HG02798 (cell line): ENCODE measurements around the gene NFYB.
"Not testable (repeated sequence)": the region's sequence is repeated elsewhere in the genome, so short reads cannot be mapped to it uniquely, and the experiment has no call there.

ENCODE experiments used
- ATAC-seq: cut with Tn5 transposase; IDR thresholded peaks from one replicate; pipeline ENCODE4 v1.9.1; 2021; ENCODE audit warnings: mild to moderate bottlenecking; ENCODE audit not compliant: unreplicated experiment, poor library complexity

The NFYB gene

DNA sequence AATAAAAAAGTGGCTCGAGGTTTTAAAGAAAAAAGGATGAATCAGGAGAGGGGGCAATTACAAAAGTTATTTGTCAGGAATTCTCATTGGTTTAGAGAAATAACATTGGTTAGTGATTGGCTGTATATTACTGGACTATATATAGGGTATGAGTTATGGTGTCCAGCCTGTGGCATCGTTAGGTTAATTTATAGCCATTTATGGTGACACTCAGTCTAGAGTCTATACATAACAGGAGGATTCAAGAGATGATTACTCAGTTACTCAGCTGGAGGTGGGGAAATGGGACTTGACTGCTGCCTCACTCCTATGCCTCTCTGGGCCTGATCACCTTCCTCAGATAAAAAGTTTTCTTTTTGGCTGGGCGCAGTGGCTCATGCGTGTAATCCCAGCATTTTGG, 25.6 kb upstream of the NFYB start:
- ATAC-seq: no peak

DNA sequence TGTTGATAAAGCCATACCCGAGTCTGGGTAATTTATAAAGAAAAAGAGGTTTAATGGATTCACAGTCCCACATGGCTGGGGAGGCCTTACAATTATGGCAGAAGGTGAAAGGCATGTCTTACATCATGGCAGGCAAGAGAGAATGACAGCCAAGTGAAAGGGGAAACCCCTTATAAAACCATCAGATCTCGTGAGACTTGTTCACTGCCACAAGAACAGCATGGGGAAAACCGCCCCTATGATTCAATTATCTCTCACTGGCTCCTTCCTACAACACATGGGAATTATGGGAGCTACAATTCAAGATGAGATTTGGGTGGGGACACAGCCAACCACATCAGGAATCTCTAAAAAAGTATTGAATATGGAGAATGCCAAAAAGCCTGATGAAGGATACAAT, 25.0 kb upstream of the NFYB start:
- not testable (repeated sequence) for ATAC-seq

DNA sequence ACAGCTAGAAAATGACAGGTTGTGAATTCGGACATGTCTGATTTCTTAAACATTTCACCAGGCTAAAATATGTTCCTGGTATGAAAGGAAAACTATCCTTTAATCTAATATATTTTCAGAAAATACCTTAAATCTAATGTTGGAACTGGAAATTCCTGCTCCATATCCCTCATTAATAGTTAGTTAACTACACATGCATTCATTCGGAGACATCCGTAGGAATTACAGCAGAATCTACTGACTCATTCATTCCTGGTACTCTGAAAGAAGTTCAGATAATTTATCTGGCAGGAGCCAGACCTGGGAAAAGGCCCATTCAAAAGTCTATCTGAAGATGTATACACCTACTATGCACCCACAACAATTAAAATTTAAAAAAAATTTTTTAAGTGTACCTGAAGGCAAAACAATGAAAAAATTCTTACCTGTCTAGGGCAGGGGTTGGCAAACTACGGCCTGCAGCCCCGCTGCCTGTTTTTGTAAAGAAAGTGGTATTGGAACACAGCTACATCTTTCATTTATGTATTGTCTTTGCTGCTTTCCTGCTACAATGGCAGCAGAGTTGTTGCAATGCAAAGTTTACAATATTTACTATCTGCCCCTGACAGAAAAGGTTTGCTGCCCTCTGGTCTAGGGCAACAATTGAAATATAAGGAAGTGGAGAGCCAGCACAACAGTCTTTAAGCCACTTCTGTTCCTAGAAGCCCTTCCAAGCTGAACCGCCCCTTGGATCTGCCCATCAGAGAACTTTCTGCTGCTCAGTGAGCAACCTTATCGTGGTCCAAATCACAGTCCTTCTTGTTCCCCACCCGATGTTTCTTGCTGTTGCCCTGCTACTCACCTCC, 17.9 kb upstream of the NFYB start:
- no peak for ATAC-seq

DNA sequence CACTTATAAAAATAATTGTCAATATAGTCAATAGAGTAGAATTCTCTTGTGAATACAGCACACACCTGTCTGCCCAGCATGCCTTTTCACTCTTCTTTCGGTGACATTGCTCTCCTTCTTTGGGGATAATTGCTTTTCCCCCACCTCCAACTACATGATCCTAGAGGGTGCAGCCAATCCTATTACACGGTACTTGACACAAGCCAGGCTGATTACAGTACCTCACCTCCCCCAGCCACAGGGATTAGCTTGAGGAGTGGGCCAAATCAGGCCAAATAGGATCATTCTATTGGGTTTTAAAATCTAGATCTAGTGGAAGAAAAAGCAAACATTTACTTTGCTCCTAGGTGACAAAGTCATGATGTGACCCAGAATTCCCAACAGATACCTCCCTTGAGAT, 16.8 kb upstream of the NFYB start:
- no peak for ATAC-seq

DNA sequence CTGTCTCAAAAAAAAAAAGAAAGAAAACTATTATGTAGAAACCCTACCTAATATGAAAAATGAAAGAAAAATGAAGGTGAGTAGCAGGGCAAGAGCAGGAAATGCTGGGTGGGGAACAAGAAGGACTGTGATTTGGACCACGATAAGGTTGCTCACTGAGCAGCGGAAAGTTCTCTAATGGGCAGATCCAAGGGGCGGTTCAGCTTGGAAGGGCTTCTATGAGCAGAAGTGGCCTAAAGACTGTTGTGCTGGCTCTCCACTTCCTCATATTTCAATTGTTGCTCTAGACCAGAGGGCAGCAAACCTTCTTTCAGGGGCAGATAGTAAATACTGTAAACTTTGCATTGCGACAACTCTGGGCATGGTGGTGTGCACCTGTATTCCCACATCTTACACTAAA, 16.3 kb upstream of the NFYB start:
- no peak for ATAC-seq

DNA sequence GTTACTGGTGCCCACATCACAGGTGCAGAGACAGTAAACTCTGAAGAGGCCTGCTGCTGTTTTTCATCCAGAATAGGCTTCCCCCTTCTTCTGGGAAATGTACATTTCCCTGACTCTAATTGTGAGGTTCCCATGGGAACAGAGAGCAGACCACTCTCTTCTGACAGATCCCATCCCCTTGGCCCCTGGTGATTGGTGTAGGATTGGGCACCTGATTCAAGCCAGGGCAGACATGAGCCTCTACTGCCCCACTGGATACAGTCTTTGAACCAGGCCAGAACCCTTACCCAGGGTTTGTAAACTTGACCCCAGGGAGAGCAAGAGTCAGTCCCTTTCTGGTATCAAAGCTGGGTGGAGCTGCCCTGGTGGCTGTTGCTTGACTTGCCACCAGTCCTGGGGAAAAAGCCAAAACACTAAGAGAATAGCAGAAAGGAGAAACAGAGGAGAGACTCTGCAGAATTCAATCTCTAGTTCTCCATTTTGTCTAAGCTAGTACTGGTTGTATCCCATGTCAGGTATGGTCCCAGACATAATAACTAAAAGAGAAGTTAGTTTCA, 14.8 kb upstream of the NFYB start:
- no peak for ATAC-seq

DNA sequence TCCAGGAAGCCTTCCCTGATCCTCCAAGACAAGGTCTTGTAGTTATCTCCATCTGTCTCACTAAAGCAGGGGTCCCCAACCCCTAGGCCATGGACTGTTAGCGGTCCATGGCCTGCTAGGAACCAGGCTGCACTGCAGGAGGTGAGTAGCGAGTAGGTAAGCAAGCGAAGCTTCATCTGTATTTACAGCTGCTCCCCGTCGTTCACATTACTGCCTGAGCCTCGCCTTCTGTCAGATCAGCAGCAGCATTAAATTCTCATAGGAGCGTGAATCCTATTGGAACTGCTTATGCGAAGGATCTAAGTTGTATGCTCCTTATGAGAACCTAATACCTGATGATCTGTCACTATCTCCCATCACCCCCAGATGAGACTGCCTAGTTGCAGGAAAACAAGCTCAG, 12.4 kb upstream of the NFYB start:
- no peak for ATAC-seq

DNA sequence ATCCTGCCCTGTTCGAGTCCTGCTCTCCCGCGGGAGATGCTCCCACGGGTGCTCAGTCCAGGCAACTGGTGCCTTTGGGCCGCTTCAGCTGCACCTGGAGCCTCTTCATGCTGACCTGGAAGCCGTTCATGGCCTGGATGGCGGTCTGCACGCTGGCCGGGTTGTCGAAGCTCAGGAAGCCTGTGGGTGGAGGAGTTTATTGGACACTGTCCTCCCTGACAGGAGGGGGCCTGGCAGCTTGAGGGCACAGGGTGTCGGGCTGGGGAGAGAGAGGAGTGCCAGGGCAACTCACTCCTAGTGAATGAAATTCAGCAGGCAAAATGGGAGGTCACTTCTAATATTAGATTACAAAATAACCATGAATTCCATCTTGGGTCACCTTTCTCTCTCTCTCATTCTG, 9.3 kb upstream of the NFYB start:
- no peak for ATAC-seq

DNA sequence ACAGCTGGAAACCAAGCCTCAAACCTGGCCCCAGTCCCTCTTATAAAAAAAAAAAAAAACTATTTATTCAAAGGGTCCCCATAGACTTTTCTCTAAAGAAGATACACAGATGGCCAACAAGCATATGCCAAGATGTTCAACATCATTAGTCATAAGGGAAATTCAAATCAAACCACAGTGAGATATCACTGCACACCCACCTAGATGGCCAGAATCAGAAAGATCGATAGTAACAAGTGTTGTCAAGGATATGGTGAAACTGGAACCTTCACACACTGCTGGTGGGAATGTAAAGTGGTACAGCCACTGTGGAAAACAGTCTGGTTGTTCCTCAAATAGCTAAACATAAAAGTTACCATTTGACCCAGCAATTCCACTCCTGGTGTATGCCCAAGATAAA, 5.9 kb upstream of the NFYB start:
- no peak for ATAC-seq

DNA sequence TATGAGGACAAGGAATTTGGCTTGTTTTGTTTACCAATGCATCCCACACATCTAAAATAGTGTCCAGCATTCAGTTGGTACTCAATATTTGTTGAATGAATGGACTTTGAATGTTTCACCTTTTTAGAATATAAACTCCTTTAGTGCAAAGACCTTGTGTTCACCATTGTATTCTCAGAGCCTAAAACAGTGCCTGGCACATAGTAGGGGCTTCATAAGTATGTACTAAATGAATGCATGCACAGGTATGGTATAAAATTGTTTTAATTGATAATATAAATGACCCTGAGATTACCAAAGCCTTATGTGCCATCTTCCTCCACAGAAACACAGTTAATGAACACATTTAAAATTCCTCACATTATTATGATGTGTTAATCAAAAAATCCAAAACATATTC, 5.0 kb upstream of the NFYB start:
- ATAC-seq: no peak

DNA sequence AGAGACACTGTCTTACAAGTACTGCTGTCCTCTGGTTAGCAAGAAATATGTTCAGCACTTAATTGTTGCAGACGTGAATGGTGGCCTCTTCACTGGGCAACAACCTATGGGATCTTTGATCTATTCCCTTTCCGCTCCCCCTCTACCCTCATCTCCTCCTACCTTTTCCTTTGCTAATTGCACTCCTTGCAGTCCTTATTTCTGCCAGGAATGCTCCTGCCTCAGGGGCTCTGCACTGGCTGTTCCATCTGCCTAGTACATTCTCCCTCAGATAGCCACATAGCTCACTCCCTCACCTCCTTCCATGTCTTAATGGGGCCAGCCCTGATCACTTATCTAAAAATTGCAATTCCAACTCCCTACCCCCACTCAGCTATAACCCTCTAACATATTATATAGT, 4.5 kb upstream of the NFYB start:
- no peak for ATAC-seq

DNA sequence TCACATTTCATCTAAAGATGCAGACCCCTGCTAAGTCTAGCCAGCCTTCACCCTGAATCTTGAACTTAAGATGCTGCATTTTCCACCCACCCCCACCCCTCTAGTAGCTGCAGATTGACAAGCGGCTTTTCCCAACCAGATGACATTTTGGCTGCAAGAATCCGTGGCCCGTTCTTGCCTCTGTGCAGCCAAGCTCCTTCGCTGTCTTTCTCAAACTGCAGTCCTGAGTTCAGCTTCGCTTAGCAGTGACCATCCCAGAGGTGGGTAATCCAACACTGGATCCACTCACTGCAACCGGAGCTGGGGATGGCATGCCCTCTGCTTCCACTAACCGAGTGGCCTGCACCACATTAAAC, 765 bp upstream of the NFYB start:
- ATAC-seq: no peak

DNA sequence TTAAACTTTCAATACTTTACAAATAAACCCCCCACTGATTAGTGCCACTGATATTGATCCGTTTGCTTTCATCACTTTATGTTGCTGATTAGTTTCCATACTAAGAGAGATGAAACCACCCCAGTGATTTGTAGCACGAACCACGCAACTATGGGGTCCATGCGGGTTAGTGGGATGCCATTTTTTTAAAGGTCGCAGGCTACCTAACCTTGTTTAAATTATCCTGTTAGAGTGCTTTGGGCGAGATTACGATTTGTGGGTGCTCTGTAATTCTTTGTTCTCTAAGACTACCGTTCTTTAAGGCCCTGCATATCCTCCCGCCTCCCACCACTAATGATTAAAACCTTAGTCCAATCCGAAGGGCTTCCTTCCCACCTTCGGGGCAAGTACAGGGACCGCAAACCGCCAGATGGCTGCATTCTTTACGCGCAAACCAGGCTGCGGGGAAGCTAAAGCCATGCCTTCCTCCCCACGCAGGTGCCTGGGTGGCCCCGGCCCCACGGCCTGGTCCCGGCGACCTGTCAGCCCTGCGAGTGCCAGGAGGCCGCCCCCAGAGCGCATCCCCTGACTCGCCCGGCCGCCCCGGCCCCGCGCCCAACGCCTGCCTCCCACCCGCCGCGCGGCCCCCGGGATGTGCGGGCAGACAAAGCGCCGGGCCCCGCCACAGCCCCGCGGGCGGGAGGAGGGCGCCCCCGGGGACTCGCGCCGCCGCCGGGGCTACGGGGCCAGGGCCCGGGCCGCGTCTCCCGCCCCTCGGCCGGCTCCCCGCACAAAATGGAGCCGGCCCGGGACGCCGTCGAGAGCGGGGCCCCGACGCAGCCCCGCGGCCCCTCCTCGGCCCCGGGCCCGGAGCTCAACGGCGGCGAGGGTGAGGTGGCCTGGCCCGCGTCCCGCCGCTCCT, 759 bp downstream of the NFYB start:
- ATAC-seq: peak; percentile 23

DNA sequence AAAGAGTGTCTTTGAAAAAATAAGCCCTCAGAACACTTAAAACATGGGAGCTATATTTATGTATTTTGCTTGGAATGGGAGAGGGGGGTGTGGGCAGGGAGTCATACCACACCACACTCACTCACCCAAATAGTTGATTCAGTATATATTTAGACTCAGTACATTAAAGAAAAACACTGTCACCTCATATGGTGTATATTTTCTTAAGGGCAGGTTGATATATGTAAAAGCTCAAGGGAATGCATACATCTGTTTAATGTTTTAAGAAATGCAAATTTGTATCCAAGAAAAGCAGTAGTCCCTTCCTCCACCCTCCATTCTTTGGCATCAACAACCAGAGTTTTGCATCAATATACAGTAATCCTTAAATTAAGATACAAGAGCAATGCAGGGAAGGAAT, 1.4 kb downstream of the NFYB start:
- no peak for ATAC-seq

DNA sequence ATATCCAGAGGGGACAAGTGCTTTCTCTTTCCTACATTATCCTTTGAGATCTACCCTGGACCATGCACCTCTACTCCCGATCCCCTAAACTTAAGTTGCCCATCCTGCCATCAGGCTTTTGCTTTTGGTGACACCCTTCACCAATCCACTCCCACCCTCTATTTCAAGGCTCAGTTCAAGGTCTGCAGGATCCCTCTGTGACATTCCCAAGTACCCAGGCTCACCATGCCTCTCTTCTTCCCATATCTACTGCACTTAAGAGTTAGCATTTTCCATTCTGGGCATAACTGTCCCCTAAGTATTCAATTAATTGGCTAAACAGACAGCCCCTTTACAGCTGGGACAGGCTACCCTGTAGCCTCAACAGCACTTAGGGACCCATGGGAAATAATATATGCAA, 3.1 kb downstream of the NFYB start:
- ATAC-seq: no peak

DNA sequence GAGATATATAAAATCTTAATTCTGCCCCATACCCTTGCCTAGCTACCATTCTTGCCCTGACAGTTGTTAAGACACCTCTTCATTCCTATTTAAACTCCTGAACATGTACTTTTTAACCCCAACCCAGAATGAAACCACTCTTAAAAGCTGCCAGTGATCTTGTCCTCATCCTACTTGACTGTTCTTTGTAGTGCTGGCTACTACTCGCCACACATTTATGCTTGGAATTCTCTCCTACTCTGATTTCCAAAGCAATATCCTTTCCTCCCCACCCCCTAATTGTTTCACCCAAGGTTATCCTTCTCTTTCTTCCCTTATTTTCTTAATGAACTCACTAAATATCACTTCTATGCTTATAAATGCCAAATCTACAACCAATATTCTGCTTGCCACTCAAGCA, 4.1 kb downstream of the NFYB start:
- ATAC-seq: no peak

DNA sequence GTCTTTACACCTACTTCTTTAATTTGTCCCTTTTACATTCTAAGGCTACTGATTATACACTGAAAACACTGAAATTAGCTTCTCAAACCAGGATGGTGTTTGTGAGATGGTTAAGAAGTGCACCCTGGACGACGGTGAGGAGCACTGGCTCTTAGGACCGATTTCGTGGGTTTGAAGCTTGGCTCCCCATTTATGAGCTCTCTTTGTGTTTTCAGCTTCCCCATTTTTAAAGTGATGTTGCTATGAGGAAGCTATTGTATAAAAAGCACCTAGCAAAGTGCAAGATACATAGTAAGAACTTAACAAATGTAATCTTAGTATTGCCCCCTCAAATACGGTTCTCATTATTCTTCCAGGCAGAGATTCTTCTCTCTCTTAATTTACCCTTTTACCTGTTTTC, 4.7 kb downstream of the NFYB start:
- no peak for ATAC-seq

DNA sequence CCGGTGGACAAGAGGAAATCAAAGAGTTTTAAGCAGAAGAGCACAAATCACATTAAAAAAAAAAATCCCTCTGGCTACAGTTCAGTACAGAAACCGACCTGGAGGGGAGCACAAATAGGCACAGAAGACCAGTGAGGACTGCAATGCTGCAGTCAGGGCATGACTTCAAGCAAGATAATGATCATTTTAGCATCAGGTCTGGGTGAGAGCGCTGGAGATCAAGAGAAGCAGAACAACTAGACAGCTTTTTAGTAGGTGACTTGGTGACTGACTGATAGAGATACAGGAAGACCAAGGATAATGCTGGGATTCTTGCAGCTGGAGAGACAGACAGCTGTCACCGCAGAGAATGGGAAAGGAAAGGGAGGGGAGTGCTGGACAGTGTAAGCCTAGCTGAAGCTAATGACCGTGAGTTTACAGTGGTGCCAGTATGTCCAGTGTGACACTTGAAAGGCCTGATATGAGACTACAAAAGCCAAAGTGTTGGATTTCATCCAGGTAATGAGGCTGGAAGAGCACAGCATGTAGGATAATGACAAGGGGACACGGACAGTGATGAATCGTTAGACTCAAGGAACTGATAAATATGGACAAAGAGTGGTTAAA, 5.6 kb downstream of the NFYB start:
- ATAC-seq: no peak

DNA sequence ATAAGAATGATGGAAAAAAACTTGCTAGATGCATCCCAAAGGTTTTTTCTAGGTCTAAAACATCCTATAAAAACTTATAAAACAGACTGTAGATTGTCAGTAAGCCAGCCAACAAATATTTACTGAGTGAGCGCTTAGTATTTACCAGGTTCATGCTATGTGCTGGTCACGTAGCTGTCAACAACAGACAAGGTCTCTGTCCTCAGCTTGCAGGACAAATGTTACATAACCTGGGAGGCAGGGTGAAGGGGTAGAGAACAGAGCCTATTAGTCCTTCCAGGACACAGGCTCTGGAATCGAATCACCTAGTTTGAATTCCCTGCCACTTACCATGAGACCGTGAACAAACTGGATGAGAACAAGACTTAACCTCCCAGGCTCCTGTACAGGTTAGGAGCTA, 6.4 kb downstream of the NFYB start:
- ATAC-seq: no peak

DNA sequence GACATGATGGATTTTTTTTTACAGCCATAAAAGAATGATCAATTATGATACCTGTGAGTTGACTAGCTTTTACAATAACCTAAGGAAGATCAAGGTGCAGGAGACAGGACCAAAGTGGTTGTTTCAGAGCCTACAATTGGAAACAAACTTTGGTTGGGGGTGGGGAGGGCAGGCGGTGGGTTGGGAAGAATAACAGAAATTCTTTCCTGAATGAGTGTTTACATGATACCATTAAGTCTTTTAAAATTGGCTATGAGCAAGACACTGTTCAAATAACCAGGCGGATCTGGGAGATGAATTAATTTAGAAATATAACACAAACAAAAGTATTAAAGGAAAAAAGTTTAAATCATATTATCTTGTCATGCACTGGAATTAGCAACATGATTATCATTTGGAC, 7.2 kb downstream of the NFYB start:
- ATAC-seq: no peak

DNA sequence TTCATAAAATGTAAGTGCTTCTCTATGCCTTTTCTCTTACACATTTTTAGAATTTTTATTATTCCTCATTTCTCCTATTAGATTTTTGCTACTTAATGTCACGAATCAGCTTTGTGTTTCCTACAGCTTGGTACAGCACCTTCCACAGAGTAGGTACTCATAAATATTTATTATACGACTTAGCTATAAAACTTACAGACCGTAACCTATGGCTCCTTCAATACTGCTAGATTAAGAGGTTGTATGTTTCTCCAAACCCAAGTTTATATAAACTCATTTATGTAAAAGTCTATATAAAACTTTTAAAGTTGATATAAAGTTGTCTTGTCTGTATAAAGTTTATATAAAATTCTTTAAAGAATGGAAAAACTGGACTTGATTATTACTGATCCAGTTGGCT, 11.5 kb downstream of the NFYB start:
- ATAC-seq: no peak
